ENCODE measurements around the gene MYOT.

Gene MYOT

GRCh38 chr5:137888863-137889759 lies 21.5 kb downstream of the MYOT start, which contains the start of gene PKD2L2:
TSS of gene PKD2L2 (plus strand) at chr5:137889457. CDS start at chr5:137889492, 35 bp downstream.
- Histone ChIP-seq H3K4me1 (no peaks in the 10 kb centered on the region), H3K9me3 (no peaks in the 10 kb centered on the region), H3K36me3 (no peaks in the 10 kb centered on the region), H3K4me3 (ENCODE audit: low read depth, low read length) (peak within 1 kb of the TSS; percentile 64), H3K27me3 (no peaks in the 10 kb centered on the region)
- TF ChIP-seq, protein P1, sequence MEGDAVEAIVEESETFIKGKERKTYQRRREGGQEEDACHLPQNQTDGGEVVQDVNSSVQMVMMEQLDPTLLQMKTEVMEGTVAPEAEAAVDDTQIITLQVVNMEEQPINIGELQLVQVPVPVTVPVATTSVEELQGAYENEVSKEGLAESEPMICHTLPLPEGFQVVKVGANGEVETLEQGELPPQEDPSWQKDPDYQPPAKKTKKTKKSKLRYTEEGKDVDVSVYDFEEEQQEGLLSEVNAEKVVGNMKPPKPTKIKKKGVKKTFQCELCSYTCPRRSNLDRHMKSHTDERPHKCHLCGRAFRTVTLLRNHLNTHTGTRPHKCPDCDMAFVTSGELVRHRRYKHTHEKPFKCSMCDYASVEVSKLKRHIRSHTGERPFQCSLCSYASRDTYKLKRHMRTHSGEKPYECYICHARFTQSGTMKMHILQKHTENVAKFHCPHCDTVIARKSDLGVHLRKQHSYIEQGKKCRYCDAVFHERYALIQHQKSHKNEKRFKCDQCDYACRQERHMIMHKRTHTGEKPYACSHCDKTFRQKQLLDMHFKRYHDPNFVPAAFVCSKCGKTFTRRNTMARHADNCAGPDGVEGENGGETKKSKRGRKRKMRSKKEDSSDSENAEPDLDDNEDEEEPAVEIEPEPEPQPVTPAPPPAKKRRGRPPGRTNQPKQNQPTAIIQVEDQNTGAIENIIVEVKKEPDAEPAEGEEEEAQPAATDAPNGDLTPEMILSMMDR (IDR thresholded peaks at IDR 0.05; ENCODE audit: low read depth, low read length) = no peak
- DNase-seq = peak; percentile 94

DNA sequence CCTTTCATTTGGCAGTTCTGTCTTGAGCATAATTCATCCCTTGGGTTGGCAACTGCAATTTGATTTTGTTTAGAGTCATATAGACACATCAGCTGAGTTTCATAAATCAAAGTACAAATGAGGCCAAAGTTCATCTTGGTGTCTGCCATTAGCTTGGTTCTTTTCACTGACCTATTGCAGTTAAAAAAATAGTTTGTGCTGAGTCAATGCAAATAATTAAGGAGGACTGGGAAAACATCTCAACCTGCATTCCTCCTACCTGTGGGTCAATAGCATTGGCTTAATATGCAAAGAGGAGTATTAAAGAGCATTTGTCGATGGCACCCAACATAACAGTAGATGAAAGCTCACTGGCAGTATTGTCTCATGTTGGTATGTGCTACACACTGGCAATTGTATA lies 23.2 kb downstream of the MYOT start:
- Histone ChIP-seq H3K36me3 (no peaks in the 10 kb centered on the region), H3K9me3 (no peaks in the 10 kb centered on the region), H3K27me3 (no peaks in the 10 kb centered on the region), H3K4me3 (ENCODE audit: low read depth, low read length) (no peak overlapping the region), H3K4me1 (no peaks in the 10 kb centered on the region)
- TF ChIP-seq, protein P1 (IDR thresholded peaks at IDR 0.05; ENCODE audit: low read depth, low read length) = no peak
- no peak for DNase-seq

DNA sequence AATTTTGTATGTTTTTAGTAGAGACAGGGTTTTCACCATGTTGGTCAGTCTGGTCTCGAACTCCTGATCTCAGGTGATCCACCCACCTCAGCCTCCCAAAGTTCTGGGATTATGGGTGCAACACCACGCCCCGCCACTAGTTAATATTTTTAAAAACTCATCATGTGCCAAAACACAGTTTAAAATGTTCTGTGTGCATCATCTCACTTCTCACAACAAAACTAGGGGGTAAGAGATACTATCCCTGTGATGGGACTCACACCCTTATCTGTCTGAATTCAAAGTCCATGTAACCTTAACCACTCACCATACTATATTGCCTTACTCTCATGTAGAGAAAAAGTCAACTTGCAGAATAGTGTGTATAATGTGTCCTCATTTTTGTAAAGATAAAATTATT lies 24.2 kb downstream of the MYOT start:
- Histone ChIP-seq H3K36me3 (no peaks in the 10 kb centered on the region), H3K9me3 (no peaks in the 10 kb centered on the region), H3K4me1 (no peaks in the 10 kb centered on the region), H3K27me3 (no peaks in the 10 kb centered on the region), H3K4me3 (ENCODE audit: low read depth, low read length) (no peak overlapping the region)
- TF ChIP-seq, protein P1 (IDR thresholded peaks at IDR 0.05; ENCODE audit: low read depth, low read length) = peak; percentile 22; the same call in 1 of the 2 replicates
- no peak for DNase-seq

DNA sequence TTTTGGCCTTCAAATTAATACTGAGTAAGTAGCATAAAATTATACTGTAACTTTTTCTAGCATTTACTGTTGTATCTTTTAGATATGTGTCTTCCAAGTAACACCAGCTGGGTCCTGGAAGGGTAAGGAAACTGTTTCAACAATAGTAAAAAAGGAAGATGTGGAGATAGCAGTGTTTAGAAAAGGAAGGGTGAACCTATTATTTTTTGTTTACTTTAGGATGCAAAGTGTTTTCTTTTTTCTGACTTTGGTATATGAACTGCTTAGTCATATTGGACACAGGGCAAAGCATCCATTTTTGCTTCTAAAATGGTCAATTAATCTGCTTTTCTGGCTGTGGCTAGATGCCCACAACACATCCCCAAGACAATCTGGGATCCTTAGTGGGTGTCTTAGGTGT lies 26.9 kb downstream of the MYOT start:
- H3K36me3 ChIP-seq = no peaks in the 10 kb centered on the region
- DNase-seq = no peak
- no peak overlapping the region for H3K4me3 ChIP-seq (ENCODE audit: low read depth, low read length)
- no peaks in the 10 kb centered on the region for H3K9me3 ChIP-seq
- H3K27me3 ChIP-seq = no peaks in the 10 kb centered on the region
- H3K4me1 ChIP-seq = no peaks in the 10 kb centered on the region
- TF ChIP-seq, protein P1 (IDR thresholded peaks at IDR 0.05; ENCODE audit: low read depth, low read length) = no peak

GRCh38 chr5:137896560-137896959 lies 28.9 kb downstream of the MYOT start:
- H3K27me3 ChIP-seq = no peaks in the 10 kb centered on the region
- TF ChIP-seq, protein P1 (IDR thresholded peaks at IDR 0.05; ENCODE audit: low read depth, low read length) = no peak
- H3K9me3 ChIP-seq = no peaks in the 10 kb centered on the region
- H3K4me1 ChIP-seq = peaks cover 3% of the 10 kb centered on the region
- no peak overlapping the region for H3K4me3 ChIP-seq (ENCODE audit: low read depth, low read length)
- H3K36me3 ChIP-seq = no peaks in the 10 kb centered on the region
- no peak for DNase-seq

DNA sequence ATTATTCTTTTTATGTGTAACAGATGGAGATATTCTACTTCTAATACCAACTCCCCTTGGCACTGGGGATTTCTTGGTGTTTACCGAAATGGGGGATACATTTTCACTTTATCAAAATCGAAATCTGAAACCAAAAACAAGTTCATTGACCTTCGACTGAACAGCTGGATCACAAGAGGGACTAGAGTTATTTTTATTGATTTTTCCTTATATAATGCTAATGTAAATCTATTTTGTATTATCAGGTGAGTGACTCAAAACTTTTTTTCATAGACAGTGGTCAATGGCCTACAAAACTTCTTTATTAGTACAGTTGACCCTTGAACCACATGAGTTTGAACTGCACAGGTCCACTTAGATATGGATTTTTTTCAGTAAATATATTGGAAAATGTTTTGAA lies 31.8 kb downstream of the MYOT start:
- peaks cover 22% of the 10 kb centered on the region for H3K4me1 ChIP-seq
- H3K27me3 ChIP-seq = no peaks in the 10 kb centered on the region
- no peaks in the 10 kb centered on the region for H3K9me3 ChIP-seq
- H3K4me3 ChIP-seq (ENCODE audit: low read depth, low read length) = no peak overlapping the region
- TF ChIP-seq, protein P1 (IDR thresholded peaks at IDR 0.05; ENCODE audit: low read depth, low read length) = no peak
- no peaks in the 10 kb centered on the region for H3K36me3 ChIP-seq
- DNase-seq = no peak

Data from BE2C (cell line).